PFSK-1 (cell line): ENCODE results near the gene UBE2Q1.

Experiments
- POLR2AphosphoS5 ChIP-seq: IDR thresholded peaks from 2 replicates; pipeline ENCODE4 v1.6.1; 2012; ENCODE audit warnings: low read depth, mild to moderate bottlenecking, control low read depth, low read length, moderate library complexity
- REST ChIP-seq, 2 experiments: IDR thresholded peaks; 2 replicates each; pipeline versions ENCODE4 v1.6.1 to v1.8.0; 2011 to 2012; ENCODE audit warnings: low read depth in 2 of 2, low read length in 2 of 2, control low read depth in 1 of 2, inconsistent platforms in 1 of 2, mild to moderate bottlenecking in 1 of 2, moderate library complexity in 1 of 2; ENCODE audit not compliant: insufficient read depth in 1 of 2

- TF ChIP-seq POLR2AphosphoS5 (no peak), REST (IDR thresholded peaks at IDR 0.05; ENCODE audit: insufficient read depth in 1 of 2, low read depth in 2 of 2, low read length in 2 of 2) (no peak)
Observed at GRCh38 chr1:154546264-154547063, 12.0 kb downstream of the UBE2Q1 start.
